Adrenal gland (tissue), 12 donors: ENCODE data around the gene MAN2A2. TPM values are rescaled to one million over a fixed set of nuclear protein-coding genes. Genes with fewer than 3 reads are reported as not detected.

Experiments
- DNase-seq, 7 donors: peaks; one replicate each; pipeline ENCODE4 v3.0.0-alpha.2; 2019 to 2020
- H3K27ac ChIP-seq, 5 donors: fragments of 200-600 bp; sonication (generic) in 4 of 5; 1 replicate in 3 of 5; 2 replicates in 2 of 5; pipeline versions ENCODE4 v1.5.1 to v1.8.0; 2016 to 2020; ENCODE audit warnings: mild to moderate bottlenecking in 1 of 5
- H3K27me3 ChIP-seq: fragments of 200-600 bp; 2 replicates; pipeline ENCODE4 v1.8.0; 2021
- H3K36me3 ChIP-seq, 2 donors: fragments of 200-600 bp; replicated peaks in 1 of 2; 1 replicate in 1 of 2; 2 replicates in 1 of 2; pipeline versions ENCODE4 v1.5.1 to v1.8.0; 2018 to 2022
- H3K4me1 ChIP-seq, 2 donors: fragments of 200-600 bp; replicated peaks in 1 of 2; 1 replicate in 1 of 2; 2 replicates in 1 of 2; pipeline versions ENCODE4 v1.5.1 to v1.8.0; 2018 to 2021
- H3K4me3 ChIP-seq, 4 donors: fragments of 200-600 bp; sonication (generic) in 3 of 4; one replicate each; pipeline ENCODE4 v1.5.1; 2016 to 2018
- H3K9me3 ChIP-seq, 3 donors: fragments of 200-600 bp; sonication (generic) in 1 of 3; replicated peaks in 1 of 3; 1 replicate in 2 of 3; 2 replicates in 1 of 3; pipeline versions ENCODE4 v1.5.1 to v1.8.0; 2016 to 2021
- CTCF ChIP-seq, 6 experiments: fragments of 450-650 bp in 4 of 6; fragments of 200-600 bp in 2 of 6; sonication (generic) in 1 of 6; IDR thresholded peaks; 1 replicate in 5 of 6; 2 replicates in 1 of 6; pipeline versions ENCODE4 v1.5.1 to v1.8.0; 2016 to 2021; ENCODE audit warnings: antibody characterized with exemption in 6 of 6, mild to moderate bottlenecking in 2 of 6, moderate library complexity in 1 of 6
- POLR2A ChIP-seq, 2 donors: fragments of 450-650 bp; IDR thresholded peaks; one replicate each; pipeline ENCODE4 v1.6.1; 2017; ENCODE audit warnings: antibody characterized with exemption in 2 of 2, mild to moderate bottlenecking in 2 of 2, moderate library complexity in 1 of 2
- WGBS, 4 donors: extraction: QIAGEN DNeasy Blood & Tissue Kit in 2 of 4; methylation state at CpG; one replicate each; pipeline versions ENCODE4 v1.1.5 to v1.1.7; 2013 to 2017; 5-methylcytosine and 5-hydroxymethylcytosine counted together
- intact Hi-C, 2 donors: fragments of 100-400 bp; cut with DNase I; formaldehyde crosslinking; loops; one replicate each; pipeline versions ENCODE4 v1.14.1 to v1.15.0; 2022 to 2023
- polyA plus RNA-seq, 3 donors: library from polyadenylated mRNA; stranded (reverse); fragments of 200-250 nt in 2 of 3; fragments of 350-450 nt in 1 of 3; fragmentation: Illumina TruSeq in 1 of 3; extraction: RNeasy Lipid Tissue Mini Kit (QIAGEN cat#74804) in 1 of 3; gene quantifications; one replicate each; pipeline ENCODE4 v1.2.3, GENCODE V29; 2013 to 2014
- total RNA-seq, 9 donors: library from RNA; depleted of rRNA in 4 of 9; stranded (reverse); fragments of >200 nt in 4 of 9; fragments of 120-200 nt in 1 of 9; fragmentation: NEBNext Ultra II Directional in 1 of 9; extraction: Animal tissue kit (Norgen Biotek cat#: 25700) in 1 of 9; gene quantifications; one replicate each; pipeline versions ENCODE4 v1.1.0 to v1.2.4, GENCODE V29; 2013 to 2023
- donor health status: healthy with polysubstance abuse.
- donor health status: Bipolar disorder and iron deficiency.
- donor health status: DM: yes; HTN: yes; CAD: no.
- donor health status: DM: no; HTN: no; CAD: no.
- donor health status: DM: no; HTN: no; CAD: no.
- donor health status: DM: yes; HTN: yes; CAD: no.

Gene MAN2A2
- total and polyA plus RNA-seq, 12 donors, result 13.3 to 94.6 (median 64.6) TPM

GRCh38 chr15:90862487-90862886 is 40.6 kb upstream of the MAN2A2 start:
- no peak for TF ChIP-seq POLR2A (IDR thresholded peaks at IDR 0.05)
- no peak for TF ChIP-seq CTCF (IDR thresholded peaks at IDR 0.05)
- intact Hi-C loops, result no loop called here
- no peaks in the 10 kb centered on the region for H3K4me1 ChIP-seq
- 90 to 95% (median 93%) methylated on average over 6 of the region's 6 CpGs for WGBS, 4 donors
- H3K27ac ChIP-seq, result no peak overlapping the region
- no peak overlapping the region for H3K4me3 ChIP-seq
- no peaks in the 10 kb centered on the region for H3K9me3 ChIP-seq
- no peaks in the 10 kb centered on the region for H3K36me3 ChIP-seq
- no peak for DNase-seq
- no peaks in the 10 kb centered on the region for H3K27me3 ChIP-seq

- Histone ChIP-seq H3K4me3 (no peak overlapping the region), H3K4me1 (no peaks in the 10 kb centered on the region), H3K36me3 (no peaks in the 10 kb centered on the region), H3K27me3 (no peaks in the 10 kb centered on the region), H3K9me3 (no peaks in the 10 kb centered on the region), H3K27ac (peak overlapping the region in 1 of 5 donors; percentile 22)
- DNase-seq, result peak in 3 of 7 donors; percentile 53 to 70 (median 66)
- TF ChIP-seq POLR2A (IDR thresholded peaks at IDR 0.05) (no peak), CTCF (IDR thresholded peaks at IDR 0.05) (no peak)
- intact Hi-C loops, result no loop called here
- 52 to 74% (median 71%) methylated on average over 3 to 5 of the region's 5 CpGs for WGBS, 4 donors
Observed at GRCh38 chr15:90862964-90863778, 39.9 kb upstream of the MAN2A2 start.

- 76 to 87% (median 82%) methylated on average over 4 of the region's 4 CpGs for WGBS, 4 donors
- Histone ChIP-seq H3K36me3 (no peaks in the 10 kb centered on the region), H3K4me3 (no peak overlapping the region), H3K9me3 (no peaks in the 10 kb centered on the region), H3K4me1 (peaks cover 0 to under 1% of the 10 kb centered on the region in 2 donors), H3K27ac (no peak overlapping the region), H3K27me3 (no peaks in the 10 kb centered on the region)
- intact Hi-C loops, result no loop called here
- DNase-seq, result no peak
- TF ChIP-seq CTCF (IDR thresholded peaks at IDR 0.05) (no peak), POLR2A (IDR thresholded peaks at IDR 0.05) (no peak)
Observed at GRCh38 chr15:90863987-90864386, 39.1 kb upstream of the MAN2A2 start.

GRCh38 chr15:90864507-90864906 is 38.6 kb upstream of the MAN2A2 start:
- WGBS, 4 donors, result 83 to 92% (median 90%) methylated on average over 6 to 10 of the region's 10 CpGs
- Histone ChIP-seq H3K27ac (no peak overlapping the region), H3K27me3 (no peaks in the 10 kb centered on the region), H3K4me1 (peaks cover 0 to 5% of the 10 kb centered on the region in 2 donors), H3K4me3 (no peak overlapping the region), H3K36me3 (no peaks in the 10 kb centered on the region), H3K9me3 (no peaks in the 10 kb centered on the region)
- no peak for DNase-seq
- intact Hi-C loops, result no loop called here
- TF ChIP-seq CTCF (IDR thresholded peaks at IDR 0.05) (no peak), POLR2A (IDR thresholded peaks at IDR 0.05) (no peak)
